IPS-NIHi11 (cell line): ENCODE results near the gene PDK2.

Source experiments
- DNase-seq: peaks from one replicate; pipeline ENCODE4 v3.0.0; 2012; ENCODE audit warnings: mixed read lengths, low spot score

Gene PDK2

DNA sequence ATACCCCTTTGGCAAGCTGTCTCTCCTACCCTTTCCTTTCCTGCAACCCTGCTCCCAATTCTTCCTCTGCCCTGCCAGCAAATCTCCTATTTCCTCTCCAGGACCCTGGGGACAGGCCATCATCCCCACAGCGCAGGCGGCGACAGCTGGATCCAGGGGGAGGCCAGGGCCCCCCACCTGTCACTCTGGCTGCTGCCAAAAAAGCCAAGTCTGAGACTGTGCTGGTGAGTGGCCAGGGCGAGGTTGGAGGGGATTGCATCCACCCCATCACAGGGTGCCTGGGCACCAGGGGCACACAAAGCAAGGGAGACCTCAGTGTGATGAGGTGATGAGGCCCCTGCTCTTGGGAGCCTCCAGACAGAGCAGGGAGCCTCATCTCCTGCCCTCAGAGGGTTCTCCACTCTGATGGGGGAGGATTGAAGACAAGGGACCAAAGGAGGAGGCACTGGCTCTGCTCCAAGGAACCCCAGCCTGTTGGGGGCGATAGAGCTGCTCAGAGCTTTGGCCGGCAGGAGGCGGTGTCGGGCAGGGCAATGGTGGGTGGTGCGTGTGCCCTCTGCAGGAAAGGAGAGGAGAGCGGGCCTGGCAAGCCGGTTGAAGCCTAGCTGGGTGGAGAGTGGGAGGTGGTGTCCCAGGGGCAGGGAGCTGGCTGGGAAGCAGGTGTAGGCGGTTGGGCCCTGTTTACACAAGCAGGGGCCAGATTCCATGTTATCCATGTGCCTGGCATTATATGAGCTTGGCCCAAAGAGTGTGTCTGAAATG lies 15.6 kb upstream of the PDK2 start:
- DNase-seq, result peak; percentile 74

DNA sequence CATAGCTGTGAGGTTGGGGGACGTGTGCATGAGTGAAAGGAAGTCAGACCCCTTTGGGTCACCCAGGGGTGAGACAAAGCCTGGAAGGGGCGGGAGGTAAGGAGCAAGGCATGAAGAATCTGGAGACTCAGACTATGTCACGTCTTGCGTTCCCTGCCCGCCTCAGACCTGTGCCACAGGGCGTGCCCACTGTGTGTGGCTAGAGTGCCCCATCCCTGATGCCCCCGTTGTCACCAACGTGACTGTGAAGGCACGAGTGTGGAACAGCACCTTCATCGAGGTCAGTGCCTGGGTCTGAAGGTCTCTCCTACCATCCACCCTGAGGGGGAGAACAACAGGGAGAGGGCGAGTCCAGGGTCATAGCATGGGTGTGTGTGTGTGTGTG lies 15.1 kb upstream of the PDK2 start:
- DNase-seq, result no peak

DNA sequence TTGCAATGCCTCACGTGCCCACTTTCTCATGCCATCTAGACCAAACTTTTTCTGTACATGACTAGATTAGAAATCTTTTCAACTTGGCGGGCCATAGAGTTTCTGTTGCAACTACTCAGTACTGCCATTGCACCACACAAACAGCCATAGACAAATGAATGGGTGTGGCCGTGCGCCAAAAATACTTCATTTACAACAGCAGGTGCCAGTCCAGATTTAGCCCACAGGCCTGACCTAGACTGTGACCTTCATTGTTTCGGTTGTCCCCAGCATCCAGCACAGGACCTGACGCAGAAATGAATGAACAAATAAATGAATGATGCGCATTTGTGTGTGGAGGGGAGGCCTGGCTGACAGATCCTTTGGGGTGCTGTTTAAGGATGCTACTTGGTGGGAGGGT lies 14.3 kb upstream of the PDK2 start:
- no peak for DNase-seq

DNA sequence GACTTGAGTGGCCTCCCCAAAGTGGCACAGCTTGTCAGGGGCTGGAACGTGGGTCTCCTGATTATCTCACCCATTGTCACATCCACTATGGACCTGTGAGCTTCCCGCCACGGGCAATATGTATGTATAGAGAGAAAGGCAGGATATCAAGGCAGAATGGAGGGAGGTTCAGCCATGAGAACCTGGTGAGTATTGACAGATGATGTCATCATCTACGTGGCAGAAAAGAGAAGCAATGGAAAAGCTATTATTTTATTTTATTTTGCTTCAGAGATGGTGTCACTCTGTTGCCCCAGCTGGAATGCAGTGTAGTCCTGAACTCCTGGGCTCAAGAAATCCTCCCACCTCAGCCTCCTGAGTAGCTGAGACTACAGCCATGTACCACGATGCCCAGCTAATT lies 13.4 kb upstream of the PDK2 start:
- no peak for DNase-seq

DNA sequence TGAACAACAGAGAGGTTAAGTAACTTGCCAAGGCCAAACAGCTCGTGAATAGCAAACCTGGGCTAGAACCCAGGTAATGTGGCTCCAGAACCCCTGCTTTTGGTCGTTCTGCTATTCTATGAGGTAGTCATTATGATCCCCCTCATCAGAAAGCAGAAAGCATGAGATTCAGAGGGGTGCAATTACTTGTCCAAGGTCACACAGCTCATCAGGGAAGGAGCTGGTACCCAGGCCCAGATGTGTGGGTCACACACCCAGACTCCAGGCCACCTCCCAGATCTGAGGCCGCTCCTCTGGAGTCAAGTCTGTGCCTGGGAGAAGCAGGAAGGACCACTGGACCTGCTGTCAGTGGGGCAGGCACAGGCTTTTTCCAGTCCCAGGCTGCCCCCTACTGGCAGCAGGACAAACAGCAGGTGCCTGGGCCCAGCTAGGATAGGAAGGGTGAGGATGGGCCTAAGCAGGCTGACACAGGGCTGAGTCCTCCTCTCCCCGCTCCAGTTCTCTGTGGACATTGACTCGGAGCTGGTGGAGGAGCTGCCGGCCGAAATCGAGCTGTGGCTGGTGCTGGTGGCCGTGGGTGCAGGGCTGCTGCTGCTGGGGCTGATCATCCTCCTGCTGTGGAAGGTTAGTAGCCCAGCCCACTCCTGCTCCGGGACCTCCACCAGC lies 7.8 kb upstream of the PDK2 start:
- peak; percentile 87 for DNase-seq

DNA sequence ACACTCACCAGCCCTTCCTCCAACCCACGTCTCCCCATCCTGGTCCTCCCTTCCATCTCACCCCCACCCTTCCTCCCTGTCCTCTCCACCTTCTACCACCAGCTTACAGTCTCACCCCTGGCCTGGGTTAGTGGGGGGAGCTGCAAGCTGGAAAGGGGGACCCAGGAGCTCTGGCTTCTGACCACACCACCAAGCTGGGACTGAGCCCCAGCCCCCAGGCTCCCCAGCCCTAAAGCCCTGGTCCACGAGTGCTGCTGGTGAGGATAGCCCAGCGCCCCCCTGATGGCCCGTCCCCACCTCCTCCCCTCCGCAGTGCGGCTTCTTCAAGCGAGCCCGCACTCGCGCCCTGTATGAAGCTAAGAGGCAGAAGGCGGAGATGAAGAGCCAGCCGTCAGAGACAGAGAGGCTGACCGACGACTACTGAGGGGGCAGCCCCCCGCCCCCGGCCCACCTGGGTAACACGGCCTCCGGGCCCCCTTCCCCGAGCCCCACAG lies 7.2 kb upstream of the PDK2 start:
- DNase-seq, result no peak

DNA sequence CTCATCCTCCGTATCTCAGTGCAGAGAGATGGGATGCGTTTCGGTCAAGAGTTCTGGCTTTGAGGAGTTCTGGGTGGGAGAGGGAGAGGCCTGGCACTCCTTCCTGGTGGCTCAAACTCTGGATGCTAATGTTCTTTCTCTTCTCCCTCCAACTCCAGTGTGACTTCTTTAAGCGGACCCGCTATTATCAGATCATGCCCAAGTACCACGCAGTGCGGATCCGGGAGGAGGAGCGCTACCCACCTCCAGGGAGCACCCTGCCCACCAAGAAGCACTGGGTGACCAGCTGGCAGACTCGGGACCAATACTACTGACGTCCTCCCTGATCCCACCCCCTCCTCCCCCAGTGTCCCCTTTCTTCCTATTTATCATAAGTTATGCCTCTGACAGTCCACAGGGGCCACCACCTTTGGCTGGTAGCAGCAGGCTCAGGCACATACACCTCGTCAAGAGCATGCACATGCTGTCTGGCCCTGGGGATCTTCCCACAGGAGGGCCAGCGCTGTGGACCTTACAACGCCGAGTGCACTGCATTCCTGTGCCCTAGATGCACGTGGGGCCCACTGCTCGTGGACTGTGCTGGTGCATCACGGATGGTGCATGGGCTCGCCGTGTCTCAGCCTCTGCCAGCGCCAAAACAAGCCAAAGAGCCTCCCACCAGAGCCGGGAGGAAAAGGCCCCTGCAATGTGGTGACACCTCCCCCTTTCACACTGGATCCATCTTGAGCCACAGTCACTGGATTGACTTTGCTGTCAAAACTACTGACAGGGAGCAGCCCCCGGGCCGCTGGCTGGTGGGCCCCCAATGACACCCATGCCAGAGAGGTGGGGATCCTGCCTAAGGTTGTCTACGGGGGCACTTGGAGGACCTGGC lies 6.0 kb upstream of the PDK2 start:
- no peak for DNase-seq

DNA sequence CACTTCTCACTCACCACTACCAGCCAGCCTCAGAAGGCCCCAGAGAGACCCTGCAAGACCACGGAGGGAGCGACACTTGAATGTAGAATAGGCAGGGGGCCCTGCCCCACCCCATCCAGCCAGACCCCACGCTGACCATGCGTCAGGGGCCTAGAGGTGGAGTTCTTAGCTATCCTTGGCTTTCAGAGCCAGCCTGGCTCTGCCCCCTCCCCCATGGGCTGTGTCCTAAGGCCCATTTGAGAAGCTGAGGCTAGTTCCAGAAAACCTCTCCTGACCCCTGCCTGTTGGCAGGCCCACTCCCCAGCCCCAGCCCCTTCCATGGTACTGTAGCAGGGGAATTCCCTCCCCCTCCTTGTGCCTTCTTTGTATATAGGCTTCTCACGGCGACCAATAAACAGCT lies 5.1 kb upstream of the PDK2 start:
- DNase-seq, result no peak

DNA sequence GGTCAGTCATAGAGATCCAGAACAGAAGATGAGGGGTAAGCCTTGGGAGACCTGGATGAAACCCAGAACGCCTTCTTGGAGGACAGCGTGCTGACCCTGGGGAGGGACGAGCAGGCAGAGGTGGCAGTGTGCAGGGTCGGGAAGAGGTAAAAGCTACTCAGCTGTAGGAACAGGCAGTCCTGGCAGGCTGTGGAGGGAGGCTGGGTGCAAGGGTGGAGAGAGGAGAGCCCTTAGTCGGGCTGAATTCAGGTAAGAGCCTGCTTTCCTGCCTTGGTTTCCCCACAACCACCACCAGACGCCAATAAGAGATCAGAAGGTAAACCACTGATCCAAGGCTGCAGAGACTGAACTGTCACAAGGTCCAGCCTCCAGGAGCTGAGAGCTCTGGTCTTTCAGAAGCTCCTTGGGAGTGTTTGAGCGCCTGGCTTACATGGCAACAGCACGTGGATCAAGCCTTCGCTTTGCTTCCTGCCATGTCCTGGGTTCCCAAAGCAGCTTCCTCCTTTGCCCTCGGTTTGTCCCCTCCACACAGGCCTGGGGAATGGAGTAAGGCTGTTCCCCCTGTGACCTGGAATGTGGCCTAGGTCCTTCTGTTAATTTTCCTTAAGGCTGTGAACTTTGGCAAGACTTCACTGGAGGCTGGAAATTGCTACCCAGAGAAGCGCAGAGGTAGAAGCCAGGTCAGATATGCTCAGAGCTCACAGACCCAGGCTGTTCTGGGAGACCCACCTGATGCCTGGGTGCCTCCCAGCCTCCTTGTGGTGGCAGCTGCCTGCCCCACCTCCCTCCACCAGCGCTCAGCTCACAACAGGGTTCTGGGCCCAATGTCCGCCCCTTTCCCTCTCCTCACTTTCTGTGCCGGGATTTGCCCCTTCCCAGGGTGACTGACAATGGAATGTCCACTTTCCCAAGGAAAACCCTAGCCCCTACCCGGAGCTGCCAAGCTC lies 3.9 kb upstream of the PDK2 start:
- no peak for DNase-seq

DNA sequence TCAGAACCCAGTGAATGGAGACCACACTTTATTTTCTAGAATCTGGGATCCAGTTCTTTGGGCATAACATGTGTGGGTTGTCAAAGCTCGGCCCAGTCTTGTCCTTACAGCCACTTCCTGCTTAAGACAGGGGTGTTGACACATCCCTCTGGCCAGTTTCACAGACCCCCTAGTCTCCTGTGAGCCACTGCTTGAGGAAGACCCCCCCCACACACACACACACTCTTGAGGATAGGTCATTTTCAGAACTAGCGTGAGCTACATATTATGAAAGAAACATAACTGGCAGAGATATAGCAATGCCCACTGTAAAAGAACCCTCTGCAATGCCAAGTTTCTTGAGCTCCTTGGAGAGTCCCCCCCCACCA lies 3.2 kb upstream of the PDK2 start:
- DNase-seq, result no peak

DNA sequence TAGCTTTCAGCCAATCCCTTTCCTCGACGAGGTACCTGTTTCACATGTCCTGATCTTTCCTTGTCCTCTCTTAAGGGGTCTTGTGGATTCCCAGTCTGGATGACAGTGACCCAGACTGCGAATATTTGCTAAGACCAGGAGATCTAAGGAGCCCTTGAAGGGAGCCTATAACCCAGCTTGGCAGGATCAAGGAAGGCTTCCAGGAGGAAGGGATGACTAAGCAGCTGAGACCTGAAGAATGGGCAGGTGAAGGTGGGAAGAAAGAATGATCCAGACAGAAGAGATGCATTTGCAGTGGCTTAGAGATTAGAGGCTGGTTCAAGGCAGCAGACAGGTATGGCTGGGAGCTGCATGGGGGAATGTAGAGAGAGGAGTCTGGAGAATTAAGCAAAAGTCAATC lies 1.9 kb upstream of the PDK2 start:
- no peak for DNase-seq

DNA sequence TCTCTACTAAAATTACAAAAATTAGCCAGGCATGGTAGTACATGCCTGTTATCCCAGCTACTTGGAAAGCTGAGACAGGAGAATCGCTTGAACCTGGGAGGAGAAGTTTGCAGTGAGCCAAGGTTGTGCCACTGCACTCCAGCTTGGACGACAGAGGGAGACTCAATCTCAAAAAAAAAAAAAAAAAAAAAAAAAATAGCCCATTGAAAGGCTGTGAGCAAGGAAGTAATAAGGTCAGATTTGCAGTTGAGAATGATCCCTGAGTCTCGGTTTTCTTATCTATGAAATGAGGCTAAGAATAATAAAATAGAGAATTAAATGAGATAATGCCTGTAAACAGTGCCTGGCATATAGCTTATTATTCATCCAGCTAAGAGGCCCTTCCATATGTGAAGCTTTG lies 1.3 kb upstream of the PDK2 start:
- no peak for DNase-seq

DNA sequence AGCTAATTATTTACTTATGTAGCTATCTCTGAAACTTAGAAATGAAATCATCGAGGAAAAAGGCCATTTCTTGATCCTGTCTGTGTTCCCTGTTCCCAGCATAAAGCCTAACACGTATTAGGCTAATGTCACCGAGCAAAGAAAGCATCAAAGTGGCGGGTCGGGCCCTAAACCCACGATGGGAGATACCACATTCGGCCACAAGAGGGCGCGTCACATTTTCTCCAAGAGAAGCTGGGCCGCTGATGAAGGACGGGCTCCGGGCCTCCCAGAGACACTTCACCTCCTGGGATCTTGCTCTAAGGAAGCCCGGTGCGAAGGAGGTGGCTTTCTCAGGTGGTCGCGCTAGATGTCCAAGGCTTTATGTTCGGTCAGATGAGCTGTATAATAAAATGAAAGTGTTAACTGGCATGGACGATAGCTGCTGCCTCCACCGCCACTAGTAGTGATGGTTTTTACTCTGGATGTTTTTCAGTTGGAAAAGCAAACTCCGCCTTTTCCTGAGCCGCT lies 853 bp upstream of the PDK2 start:
- DNase-seq, result peak; percentile 84

DNA sequence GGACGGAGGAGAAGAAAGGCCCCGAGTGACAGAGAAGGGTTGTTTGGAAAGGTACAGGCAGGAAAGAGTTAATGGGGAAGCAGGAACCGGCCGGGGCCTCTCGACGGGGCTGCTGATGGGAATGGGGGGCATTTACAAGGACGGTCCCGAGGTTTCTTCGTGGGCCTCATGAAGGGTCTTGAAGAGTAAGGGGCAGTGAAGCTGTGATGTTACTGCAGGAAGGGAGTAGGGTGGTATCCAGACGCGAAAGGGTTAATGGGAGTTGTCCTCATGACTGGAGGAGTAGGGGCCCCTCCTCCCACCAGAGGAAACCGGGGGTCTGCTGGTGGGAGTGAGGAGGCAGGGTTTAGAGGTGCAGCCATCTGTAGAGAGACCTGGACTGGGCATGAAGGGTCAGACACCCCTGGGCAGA lies 481 bp downstream of the PDK2 start:
- peak; percentile 72 for DNase-seq

DNA sequence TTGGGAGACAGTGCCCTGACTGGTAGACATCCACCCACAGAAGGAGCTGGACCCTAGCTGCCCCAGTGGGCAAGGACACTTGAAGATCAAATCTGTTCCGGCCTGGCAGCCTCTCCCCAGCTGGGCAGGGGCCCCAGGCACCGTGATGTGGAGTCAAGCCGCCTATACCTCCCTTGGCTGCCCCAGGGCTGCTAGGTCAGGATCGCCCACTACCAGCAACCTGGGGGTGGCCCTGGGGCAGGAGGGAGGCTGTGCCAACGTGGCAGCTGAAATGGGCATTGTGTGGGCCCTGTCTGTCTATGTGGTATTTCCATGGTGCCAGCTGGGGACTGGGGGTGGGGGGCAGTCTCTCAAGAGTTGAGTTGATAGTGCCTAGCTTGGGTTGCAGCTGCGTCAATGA lies 941 bp downstream of the PDK2 start:
- DNase-seq, result no peak

DNA sequence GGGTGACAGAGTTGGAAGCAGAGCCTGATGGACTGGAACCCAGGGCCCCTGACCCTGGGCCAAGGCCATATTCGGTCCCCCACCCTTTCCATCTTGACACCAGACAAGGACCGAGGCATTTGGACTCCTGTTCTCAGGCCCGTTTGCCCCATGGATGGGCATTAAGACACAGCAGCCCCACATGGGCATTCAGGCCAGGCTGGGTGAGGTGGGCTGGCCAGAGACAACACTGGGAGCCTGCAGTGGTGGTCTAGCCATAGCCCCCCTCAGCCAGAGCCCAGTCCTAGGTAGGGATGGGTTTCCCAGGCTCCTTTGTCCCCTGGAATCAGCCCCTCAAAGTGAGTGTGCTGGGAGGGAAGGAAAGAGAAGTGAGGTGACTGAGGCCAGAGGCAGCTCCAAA lies 1.6 kb downstream of the PDK2 start:
- no peak for DNase-seq

DNA sequence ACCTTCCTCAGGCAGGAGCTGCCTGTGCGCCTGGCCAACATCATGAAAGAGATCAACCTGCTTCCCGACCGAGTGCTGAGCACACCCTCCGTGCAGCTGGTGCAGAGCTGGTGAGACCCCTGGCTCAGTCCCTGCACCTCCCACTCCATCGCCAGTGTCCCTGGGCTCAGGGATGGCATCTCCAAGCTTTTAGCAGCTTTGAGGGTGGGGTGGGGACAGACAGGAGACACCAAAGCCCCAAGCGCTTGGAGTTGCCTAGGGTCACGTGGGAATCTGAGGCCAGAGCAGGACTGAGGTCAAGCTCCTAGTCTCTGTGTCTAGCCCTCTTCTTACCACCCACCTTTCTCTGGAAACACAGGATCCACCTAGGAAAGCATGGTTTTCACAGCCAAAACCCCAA lies 2.3 kb downstream of the PDK2 start:
- no peak for DNase-seq

DNA sequence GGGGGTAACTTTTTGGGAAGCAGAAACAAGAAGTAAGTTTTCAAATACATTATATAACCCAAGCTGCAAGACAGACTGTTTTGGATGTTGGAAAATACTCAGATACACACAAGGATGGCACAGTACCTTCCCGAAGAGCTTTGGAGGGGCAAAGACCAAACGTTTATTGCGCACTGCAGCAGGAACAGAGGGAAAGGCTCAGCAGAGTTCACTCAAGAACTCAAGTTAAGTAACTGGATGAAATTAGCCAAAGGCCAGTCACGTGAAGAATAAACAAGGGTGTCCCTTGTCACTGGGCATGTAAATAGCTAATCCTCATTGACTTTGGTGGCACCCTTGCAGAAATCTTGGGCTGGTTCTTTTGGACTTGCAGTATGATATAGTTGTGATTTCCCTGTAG lies 2.8 kb downstream of the PDK2 start:
- DNase-seq, result no peak

DNA sequence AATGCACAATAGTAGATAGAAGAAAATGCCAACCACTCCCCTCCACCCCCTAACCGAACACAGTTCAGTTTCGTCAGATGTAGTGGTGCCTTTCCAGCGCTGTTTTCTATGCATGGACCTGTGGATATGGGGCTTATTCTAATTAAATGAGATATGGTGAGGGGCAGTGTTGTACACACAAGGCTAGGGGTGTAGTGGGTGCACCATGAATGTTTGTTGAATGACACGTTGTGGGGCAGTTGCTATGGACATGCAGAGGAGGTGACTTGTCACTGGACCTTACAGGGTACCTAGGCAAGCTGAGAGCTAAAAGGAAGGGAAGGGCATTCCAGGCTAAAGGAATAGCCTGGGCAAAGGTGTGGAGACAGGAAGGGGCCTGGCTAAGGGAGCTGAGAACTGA lies 3.4 kb downstream of the PDK2 start:
- no peak for DNase-seq

DNA sequence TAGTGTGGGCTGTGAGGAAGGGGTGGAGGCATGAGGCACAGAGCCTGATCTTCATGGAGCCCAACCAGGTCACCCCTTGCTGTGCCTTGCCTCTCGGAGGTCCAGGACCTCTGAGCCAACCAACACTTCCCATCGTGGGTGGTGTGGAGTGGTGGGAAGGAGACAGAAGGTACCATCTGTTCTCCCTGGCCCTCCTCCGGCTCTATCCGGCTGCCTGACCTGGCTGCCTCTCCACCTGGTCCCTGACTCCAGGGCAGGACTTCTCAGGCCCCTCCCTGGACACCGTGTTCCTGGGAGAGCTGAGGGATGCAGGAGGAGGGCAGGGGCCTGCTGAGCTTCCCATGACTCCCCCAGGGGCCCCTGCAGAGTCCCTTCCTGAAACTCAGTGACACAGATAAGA lies 3.9 kb downstream of the PDK2 start:
- DNase-seq, result no peak

DNA sequence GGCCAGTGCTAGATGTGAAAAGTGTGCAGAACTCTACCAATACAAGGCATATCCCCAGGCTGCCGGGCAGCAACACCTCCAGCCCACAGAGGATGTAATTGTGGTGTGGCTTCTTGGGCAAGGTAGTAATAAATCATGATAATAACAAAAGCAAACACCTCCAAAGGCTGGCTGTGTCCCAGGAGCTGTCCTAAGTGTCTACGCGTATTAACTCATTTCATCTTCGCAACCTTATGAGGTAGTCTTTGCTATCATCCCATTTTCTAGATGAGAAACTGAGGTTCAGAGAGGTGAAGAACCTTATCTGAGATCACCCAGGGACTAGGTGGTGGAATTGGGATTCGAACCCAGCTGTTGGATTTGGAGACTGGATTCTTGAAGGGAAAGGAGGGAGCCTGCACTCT lies 5.3 kb downstream of the PDK2 start:
- DNase-seq, result no peak

DNA sequence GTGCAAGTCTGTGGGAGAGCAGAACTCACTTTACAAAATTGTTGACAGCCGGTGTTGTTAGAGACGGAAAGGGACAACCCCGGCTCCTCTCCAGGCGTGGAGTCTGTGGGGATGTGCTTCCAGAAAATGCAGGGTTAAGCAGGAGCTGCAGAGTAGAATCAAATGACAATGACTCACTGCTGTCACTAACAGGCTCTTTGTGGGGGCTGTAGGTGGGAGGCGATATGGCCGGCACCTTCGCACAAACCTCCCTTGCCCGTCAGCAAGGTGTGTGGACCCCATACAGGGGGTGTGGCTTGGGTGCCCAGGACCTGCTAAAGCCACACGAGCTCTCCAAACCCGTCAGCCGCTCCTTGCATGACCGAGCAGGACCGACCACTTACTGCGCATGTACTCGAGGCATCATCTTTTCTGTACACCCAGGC lies 5.8 kb downstream of the PDK2 start:
- DNase-seq, result peak; percentile 44
